ENCODE data around the gene PLD2.

GRCh38 chr17:4837471-4838308 is 30.7 kb downstream of the PLD2 start:
- TF ChIP-seq EZH2phosphoT487 (IDR thresholded peaks at IDR 0.05; ENCODE audit: low read length) (no peak), EZH2 (optimal IDR thresholded peaks at IDR 0.05; ENCODE audit: low read depth, low read length) (no peak)
